WTC11 (cell line): Measurements from ENCODE around the gene AFAP1L2.

ENCODE experiments used
- FOXJ3 ChIP-seq: sonication (generic); formaldehyde crosslinking; IDR thresholded peaks from 2 replicates; pipeline ENCODE4 v1.9.0; 2021; ENCODE audit warnings: missing genetic modification reagents, mild to moderate bottlenecking, borderline replicate concordance
- TF ChIP-seq, protein P1 (sequence below): fragments of 200-600 bp; IDR thresholded peaks from 2 replicates; pipeline ENCODE4 v1.8.0; 2022; ENCODE audit warnings: antibody characterized with exemption
- TF ChIP-seq, protein P2 (sequence below): sonication (generic); formaldehyde crosslinking; IDR thresholded peaks from 2 replicates; pipeline ENCODE4 v1.8.1; 2023; ENCODE audit warnings: mild to moderate bottlenecking, missing genetic modification reagents, moderate library complexity
- TF ChIP-seq, protein P3 (sequence below): sonication (generic); formaldehyde crosslinking; IDR thresholded peaks from 2 replicates; pipeline ENCODE4 v1.8.1; 2022; ENCODE audit warnings: missing genetic modification reagents, borderline replicate concordance

DNA sequence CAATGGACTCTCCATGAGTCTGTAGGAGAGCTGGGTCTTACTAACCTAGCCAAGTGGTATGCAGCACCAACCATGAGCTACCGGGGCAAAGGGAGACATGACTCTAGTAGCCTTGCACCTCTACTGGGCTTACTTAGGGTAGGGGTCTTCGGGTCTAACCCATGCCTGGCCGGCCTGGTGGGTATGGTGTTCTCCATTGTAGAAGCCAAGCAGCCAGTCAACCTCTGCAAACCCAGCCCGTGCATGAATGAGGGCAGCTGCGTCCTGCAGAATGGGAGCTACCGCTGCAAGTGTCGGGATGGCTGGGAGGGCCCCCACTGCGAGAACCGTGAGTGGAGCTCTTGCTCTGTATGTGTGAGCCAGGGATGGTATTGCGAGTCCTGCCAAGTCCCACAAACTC is 114.3 kb downstream of the AFAP1L2 start:
- TF ChIP-seq, protein P1, sequence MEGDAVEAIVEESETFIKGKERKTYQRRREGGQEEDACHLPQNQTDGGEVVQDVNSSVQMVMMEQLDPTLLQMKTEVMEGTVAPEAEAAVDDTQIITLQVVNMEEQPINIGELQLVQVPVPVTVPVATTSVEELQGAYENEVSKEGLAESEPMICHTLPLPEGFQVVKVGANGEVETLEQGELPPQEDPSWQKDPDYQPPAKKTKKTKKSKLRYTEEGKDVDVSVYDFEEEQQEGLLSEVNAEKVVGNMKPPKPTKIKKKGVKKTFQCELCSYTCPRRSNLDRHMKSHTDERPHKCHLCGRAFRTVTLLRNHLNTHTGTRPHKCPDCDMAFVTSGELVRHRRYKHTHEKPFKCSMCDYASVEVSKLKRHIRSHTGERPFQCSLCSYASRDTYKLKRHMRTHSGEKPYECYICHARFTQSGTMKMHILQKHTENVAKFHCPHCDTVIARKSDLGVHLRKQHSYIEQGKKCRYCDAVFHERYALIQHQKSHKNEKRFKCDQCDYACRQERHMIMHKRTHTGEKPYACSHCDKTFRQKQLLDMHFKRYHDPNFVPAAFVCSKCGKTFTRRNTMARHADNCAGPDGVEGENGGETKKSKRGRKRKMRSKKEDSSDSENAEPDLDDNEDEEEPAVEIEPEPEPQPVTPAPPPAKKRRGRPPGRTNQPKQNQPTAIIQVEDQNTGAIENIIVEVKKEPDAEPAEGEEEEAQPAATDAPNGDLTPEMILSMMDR, result no peak
- TF ChIP-seq FOXJ3, result no peak
- TF ChIP-seq, protein P2, sequence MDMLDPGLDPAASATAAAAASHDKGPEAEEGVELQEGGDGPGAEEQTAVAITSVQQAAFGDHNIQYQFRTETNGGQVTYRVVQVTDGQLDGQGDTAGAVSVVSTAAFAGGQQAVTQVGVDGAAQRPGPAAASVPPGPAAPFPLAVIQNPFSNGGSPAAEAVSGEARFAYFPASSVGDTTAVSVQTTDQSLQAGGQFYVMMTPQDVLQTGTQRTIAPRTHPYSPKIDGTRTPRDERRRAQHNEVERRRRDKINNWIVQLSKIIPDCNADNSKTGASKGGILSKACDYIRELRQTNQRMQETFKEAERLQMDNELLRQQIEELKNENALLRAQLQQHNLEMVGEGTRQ (CRISPR knock-in tag), result no peak
- TF ChIP-seq, protein P3, sequence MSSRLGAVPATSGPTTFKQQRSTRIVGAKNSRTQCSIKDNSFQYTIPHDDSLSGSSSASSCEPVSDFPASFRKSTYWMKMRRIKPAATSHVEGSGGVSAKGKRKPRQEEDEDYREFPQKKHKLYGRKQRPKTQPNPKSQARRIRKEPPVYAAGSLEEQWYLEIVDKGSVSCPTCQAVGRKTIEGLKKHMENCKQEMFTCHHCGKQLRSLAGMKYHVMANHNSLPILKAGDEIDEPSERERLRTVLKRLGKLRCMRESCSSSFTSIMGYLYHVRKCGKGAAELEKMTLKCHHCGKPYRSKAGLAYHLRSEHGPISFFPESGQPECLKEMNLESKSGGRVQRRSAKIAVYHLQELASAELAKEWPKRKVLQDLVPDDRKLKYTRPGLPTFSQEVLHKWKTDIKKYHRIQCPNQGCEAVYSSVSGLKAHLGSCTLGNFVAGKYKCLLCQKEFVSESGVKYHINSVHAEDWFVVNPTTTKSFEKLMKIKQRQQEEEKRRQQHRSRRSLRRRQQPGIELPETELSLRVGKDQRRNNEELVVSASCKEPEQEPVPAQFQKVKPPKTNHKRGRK (CRISPR knock-in tag), result no peak
